ENCODE measurements around the gene C1orf21.

DNA sequence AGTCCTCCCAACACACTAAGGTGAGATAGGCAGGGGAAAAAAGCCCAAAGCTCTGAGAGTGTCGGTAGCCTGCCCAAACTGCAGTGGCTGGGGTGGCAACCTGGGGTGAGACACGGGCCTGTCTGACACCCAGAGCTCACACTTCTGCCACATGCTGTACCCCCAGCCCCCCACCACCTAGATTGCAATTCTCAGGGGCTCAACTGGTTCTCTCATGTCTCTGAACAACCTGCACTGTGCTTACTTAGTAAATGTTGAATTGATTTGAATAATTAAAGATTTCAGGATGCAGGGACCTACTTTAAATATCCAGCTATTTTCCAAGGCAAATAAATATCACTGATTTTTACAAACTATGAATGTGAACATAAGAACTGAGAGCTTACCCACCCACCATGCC, 252.4 kb downstream of the C1orf21 start:
- TF ChIP-seq, protein P1, sequence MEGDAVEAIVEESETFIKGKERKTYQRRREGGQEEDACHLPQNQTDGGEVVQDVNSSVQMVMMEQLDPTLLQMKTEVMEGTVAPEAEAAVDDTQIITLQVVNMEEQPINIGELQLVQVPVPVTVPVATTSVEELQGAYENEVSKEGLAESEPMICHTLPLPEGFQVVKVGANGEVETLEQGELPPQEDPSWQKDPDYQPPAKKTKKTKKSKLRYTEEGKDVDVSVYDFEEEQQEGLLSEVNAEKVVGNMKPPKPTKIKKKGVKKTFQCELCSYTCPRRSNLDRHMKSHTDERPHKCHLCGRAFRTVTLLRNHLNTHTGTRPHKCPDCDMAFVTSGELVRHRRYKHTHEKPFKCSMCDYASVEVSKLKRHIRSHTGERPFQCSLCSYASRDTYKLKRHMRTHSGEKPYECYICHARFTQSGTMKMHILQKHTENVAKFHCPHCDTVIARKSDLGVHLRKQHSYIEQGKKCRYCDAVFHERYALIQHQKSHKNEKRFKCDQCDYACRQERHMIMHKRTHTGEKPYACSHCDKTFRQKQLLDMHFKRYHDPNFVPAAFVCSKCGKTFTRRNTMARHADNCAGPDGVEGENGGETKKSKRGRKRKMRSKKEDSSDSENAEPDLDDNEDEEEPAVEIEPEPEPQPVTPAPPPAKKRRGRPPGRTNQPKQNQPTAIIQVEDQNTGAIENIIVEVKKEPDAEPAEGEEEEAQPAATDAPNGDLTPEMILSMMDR (IDR thresholded peaks at IDR 0.05), result no peak
- no peak for TF ChIP-seq POLR2A (IDR thresholded peaks at IDR 0.05)

Measured in thyroid gland (tissue), 4 donors.